Endothelial cell of umbilical vein (primary cell): ENCODE measurements around the gene TMEM181. TPM values are rescaled to one million over a fixed set of nuclear protein-coding genes. Genes with fewer than 3 reads are reported as not detected.
"Not testable (repeated sequence)": the region's sequence is repeated elsewhere in the genome, so short reads cannot be mapped to it uniquely, and the experiment has no call there.

Experiments
- BruUV-seq: library from RNA; stranded (reverse); fragments of 400-500 nt; replicated peaks from 2 replicates; lab custom pipeline; 2021; lab: Mats Ljungman, UMichigan
- CTCF ChIA-PET: fragments of 300-600, 350-600 bp; sonication (Branson Sonifier 250); formaldehyde crosslinking; loops from one replicate; lab custom pipeline; 2021; ENCODE audit warnings: antibody characterized with exemption, inconsistent platforms; lab: Charles Lee
- POLR2A ChIA-PET: fragments of 300-600, 350-600 bp; sonication (Branson Sonifier 250); formaldehyde crosslinking; loops from one replicate; lab custom pipeline; 2021; ENCODE audit warnings: antibody characterized with exemption, inconsistent platforms; lab: Charles Lee
- DNase-seq: peaks from one replicate; pipeline ENCODE4 v3.0.0-alpha.2; 2011; ENCODE audit warnings: low read depth, low spot score
- FAIRE-seq: peaks from 2 replicates; lab custom pipeline; 2011; peaks lifted over from hg19 to GRCh38; lab: Jason Lieb, UNC
- H2AFZ ChIP-seq: 2 replicates; pipeline ENCODE4 v1.6.0; 2012; ENCODE audit warnings: low read depth, low read length, control low read depth, inconsistent platforms
- H3K27ac ChIP-seq: 2 replicates; pipeline ENCODE4 v1.5.1; 2011; ENCODE audit warnings: low read depth, mild to moderate bottlenecking, control low read depth, low read length, moderate library complexity; ENCODE audit not compliant: insufficient read depth
- H3K27me3 ChIP-seq, 2 experiments: 2 replicates each; pipeline versions ENCODE4 v1.6.0 to v1.6.1; 2011; ENCODE audit warnings: low read length in 2 of 2, mixed read lengths in 1 of 2; ENCODE audit not compliant: control insufficient read depth in 2 of 2, insufficient read depth in 2 of 2
- H3K36me3 ChIP-seq, 2 experiments: 2 replicates in 1 of 2; 3 replicates in 1 of 2; pipeline ENCODE4 v1.5.1; 2011; ENCODE audit warnings: low read length in 2 of 2, mild to moderate bottlenecking in 1 of 2, moderate library complexity in 1 of 2; ENCODE audit not compliant: control insufficient read depth in 2 of 2, insufficient read depth in 2 of 2; ENCODE audit errors: extremely low read depth in 1 of 2
- H3K4me1 ChIP-seq: 3 replicates; pipeline ENCODE4 v1.5.1; 2011; ENCODE audit warnings: mild to moderate bottlenecking, low read length; ENCODE audit not compliant: control insufficient read depth, insufficient read depth; ENCODE audit errors: extremely low read depth
- H3K4me2 ChIP-seq: 2 replicates; pipeline ENCODE4 v1.6.1; 2011; ENCODE audit warnings: low read length, control low read depth, mixed read lengths; ENCODE audit not compliant: insufficient read depth
- H3K4me3 ChIP-seq, 3 experiments: fragments of 200-600 bp in 1 of 3; sonication (generic), shearing (Covaris generic) in 1 of 3; replicated peaks in 1 of 3; 2 replicates each; pipeline ENCODE4 v1.5.1; 2011 to 2016; ENCODE audit warnings: control low read depth in 3 of 3, low read length in 3 of 3, mild to moderate bottlenecking in 2 of 3, inconsistent platforms in 1 of 3, low read depth in 1 of 3, moderate library complexity in 1 of 3; ENCODE audit not compliant: insufficient read depth in 1 of 3
- H3K79me2 ChIP-seq: 2 replicates; pipeline ENCODE4 v1.6.0; 2012; ENCODE audit warnings: low read length, inconsistent platforms; ENCODE audit not compliant: control insufficient read depth, insufficient read depth
- H3K9ac ChIP-seq: replicated peaks from 2 replicates; pipeline ENCODE3; 2011; ENCODE audit warnings: low read length, control low read depth; ENCODE audit not compliant: insufficient read depth; ENCODE audit errors: extremely low read depth
- H3K9me1 ChIP-seq: replicated peaks from 3 replicates; pipeline ENCODE4 v1.6.0; 2011; ENCODE audit warnings: mild to moderate bottlenecking, low read length; ENCODE audit not compliant: control insufficient read depth, insufficient read depth; ENCODE audit errors: extremely low read depth
- H3K9me3 ChIP-seq: replicated peaks from 2 replicates; pipeline ENCODE4 v1.5.1; 2012; ENCODE audit warnings: low read length, inconsistent platforms; ENCODE audit not compliant: control insufficient read depth, insufficient read depth
- H4K20me1 ChIP-seq: replicated peaks from 2 replicates; pipeline ENCODE3; 2011; ENCODE audit warnings: mild to moderate bottlenecking, low read length; ENCODE audit not compliant: control insufficient read depth, insufficient read depth; ENCODE audit errors: extremely low read depth
- EZH2 ChIP-seq: IDR thresholded peaks from 2 replicates; pipeline ENCODE4 v1.6.1; 2012; ENCODE audit warnings: borderline replicate concordance, low read depth, mild to moderate bottlenecking, moderate library complexity, low read length, inconsistent platforms; ENCODE audit not compliant: severe bottlenecking
- FOS ChIP-seq: IDR thresholded peaks from 2 replicates; pipeline ENCODE4 v1.6.1; 2011; ENCODE audit warnings: mild to moderate bottlenecking, low read length, moderate library complexity, borderline replicate concordance; ENCODE audit not compliant: insufficient read depth
- GATA2 ChIP-seq: IDR thresholded peaks from 2 replicates; pipeline ENCODE4 v1.7.0; 2011; ENCODE audit warnings: low read depth, mild to moderate bottlenecking, moderate library complexity, mixed read lengths, low read length; ENCODE audit not compliant: insufficient read length, insufficient read depth
- JUN ChIP-seq: IDR thresholded peaks from 2 replicates; pipeline ENCODE4 v1.6.1; 2011; ENCODE audit warnings: borderline replicate concordance, low read depth; ENCODE audit not compliant: insufficient read length, insufficient read depth
- MYC ChIP-seq: IDR thresholded peaks from one replicate; pipeline ENCODE4 v1.6.1; 2011; ENCODE audit warnings: mild to moderate bottlenecking, low read depth, low read length
- POLR2A ChIP-seq: IDR thresholded peaks from 2 replicates; pipeline ENCODE4 v1.6.1; 2012; ENCODE audit warnings: low read depth, mild to moderate bottlenecking, control low read depth, low read length
- POLR2AphosphoS5 ChIP-seq: IDR thresholded peaks from 2 replicates; pipeline ENCODE4 v1.6.1; 2012; ENCODE audit warnings: low read depth, mild to moderate bottlenecking, control low read depth, low read length, moderate library complexity; ENCODE audit not compliant: insufficient read depth
- dilution Hi-C: fragments of 300-500 bp; cut with MboI; formaldehyde crosslinking; loops from one replicate; pipeline ENCODE4 v1.15.0; 2019; ENCODE audit warnings: low sequenced_read_pairs; ENCODE audit not compliant: extremely low pct_ligation_motif_present
- intact Hi-C: fragments of 100-400 bp; cut with micrococcal nuclease; formaldehyde crosslinking; loops from one replicate; pipeline ENCODE4 v1.10.0; 2022
- polyA plus RNA-seq, 4 experiments: library from polyadenylated mRNA; depleted of rRNA in 3 of 4; stranded (reverse) in 3 of 4; unstranded in 1 of 4; fragments of >200 nt; gene quantifications; 2 replicates each; pipeline versions ENCODE4 v1.2.1 to v1.2.3, GENCODE V29; 2011 to 2012; ENCODE audit warnings: missing spikeins in 1 of 4
- total RNA-seq: library from RNA; stranded (reverse); gene quantifications from 2 replicates; pipeline ENCODE4 v1.2.3, GENCODE V29; 2021
- TF ChIP-seq, protein P1 (sequence below), 2 donors: IDR thresholded peaks; 1 replicate in 1 of 2; 2 replicates in 1 of 2; pipeline ENCODE4 v1.5.1; 2011; ENCODE audit warnings: low read length in 2 of 2, mild to moderate bottlenecking in 2 of 2, moderate library complexity in 2 of 2, control low read depth in 1 of 2, inconsistent platforms in 1 of 2, low read depth in 1 of 2; ENCODE audit not compliant: insufficient read depth in 1 of 2; ENCODE audit errors: extremely low read depth in 1 of 2

Gene TMEM181
- total and polyA plus RNA-seq, 2 donors (not counting 3 experiments of a cell fraction or from before 2014, with no cell fraction given), result 21.7 to 33.5 TPM

GRCh38 chr6:158669145-158670035 lies 109.5 kb downstream of the TMEM181 start:
- CTCF ChIA-PET, result interaction anchor here (1.2 to 8.2 kb wide), 2 partner anchors 9 to 28 kb away, joined by 3 to 45 read pairs; no protein-coding TSS in a partner anchor
- dilution Hi-C loops, result no loop called here

DNA sequence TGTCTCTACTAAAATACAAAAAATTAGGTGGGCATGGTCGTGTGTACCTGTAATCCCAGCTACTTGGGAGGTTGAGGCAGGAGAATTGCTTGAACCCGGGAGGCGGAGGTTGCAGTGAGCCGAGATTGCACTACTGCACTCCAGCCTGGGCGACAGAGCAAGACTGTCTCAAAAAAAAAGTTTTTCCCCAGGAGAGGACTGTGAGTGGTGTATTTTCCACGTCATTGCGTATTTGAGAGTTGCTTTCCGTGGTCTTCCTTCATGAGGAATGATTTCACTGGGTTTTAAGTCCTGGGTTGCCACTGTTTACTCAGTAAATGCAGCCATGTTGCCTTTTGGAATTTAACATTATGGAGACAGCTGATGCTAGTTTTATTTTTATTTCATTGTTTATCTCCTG lies 112.2 kb downstream of the TMEM181 start:
- not testable (repeated sequence) for FAIRE-seq

More at GRCh38 chr6:158669145-158670035, 109.5 kb downstream of the TMEM181 start:
- no TSS peak for BruUV-seq
- Histone ChIP-seq H3K27ac (no peak overlapping the region), H3K4me3 (no peak overlapping the region), H4K20me1 (no peaks in the 10 kb centered on the region), H3K9me3 (no peaks in the 10 kb centered on the region), H3K4me1 (no peaks in the 10 kb centered on the region), H3K36me3 (no peaks in the 10 kb centered on the region), H3K9me1 (no peaks in the 10 kb centered on the region), H3K4me2 (no peak overlapping the region), H3K27me3 (peaks cover 10 to 16% of the 10 kb centered on the region in 2 experiments), H3K9ac (no peak overlapping the region), H3K79me2 (no peaks in the 10 kb centered on the region), H2AFZ (no peak overlapping the region)
- POLR2A ChIA-PET, result no interaction called here
- DNase-seq, result no peak
- intact Hi-C loops, result no loop called here
- FAIRE-seq, result no peak
- TF ChIP-seq MYC, result no peak
- TF ChIP-seq POLR2A, result no peak
- TF ChIP-seq EZH2, result no peak
- TF ChIP-seq, protein P1, sequence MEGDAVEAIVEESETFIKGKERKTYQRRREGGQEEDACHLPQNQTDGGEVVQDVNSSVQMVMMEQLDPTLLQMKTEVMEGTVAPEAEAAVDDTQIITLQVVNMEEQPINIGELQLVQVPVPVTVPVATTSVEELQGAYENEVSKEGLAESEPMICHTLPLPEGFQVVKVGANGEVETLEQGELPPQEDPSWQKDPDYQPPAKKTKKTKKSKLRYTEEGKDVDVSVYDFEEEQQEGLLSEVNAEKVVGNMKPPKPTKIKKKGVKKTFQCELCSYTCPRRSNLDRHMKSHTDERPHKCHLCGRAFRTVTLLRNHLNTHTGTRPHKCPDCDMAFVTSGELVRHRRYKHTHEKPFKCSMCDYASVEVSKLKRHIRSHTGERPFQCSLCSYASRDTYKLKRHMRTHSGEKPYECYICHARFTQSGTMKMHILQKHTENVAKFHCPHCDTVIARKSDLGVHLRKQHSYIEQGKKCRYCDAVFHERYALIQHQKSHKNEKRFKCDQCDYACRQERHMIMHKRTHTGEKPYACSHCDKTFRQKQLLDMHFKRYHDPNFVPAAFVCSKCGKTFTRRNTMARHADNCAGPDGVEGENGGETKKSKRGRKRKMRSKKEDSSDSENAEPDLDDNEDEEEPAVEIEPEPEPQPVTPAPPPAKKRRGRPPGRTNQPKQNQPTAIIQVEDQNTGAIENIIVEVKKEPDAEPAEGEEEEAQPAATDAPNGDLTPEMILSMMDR (IDR thresholded peaks at IDR 0.05; ENCODE audit: extremely low read depth in 1 of 2, insufficient read depth in 1 of 2, low read depth in 1 of 2, low read length in 2 of 2), result no peak
- TF ChIP-seq GATA2, result no peak
- TF ChIP-seq JUN, result no peak
- TF ChIP-seq POLR2AphosphoS5, result no peak
- no peak for TF ChIP-seq FOS

More for the DNA sequence above, 112.2 kb downstream of the TMEM181 start:
- H2AFZ ChIP-seq, H3K9ac ChIP-seq, H3K27me3 ChIP-seq, H3K36me3 ChIP-seq, H3K4me1 ChIP-seq, H3K4me3 ChIP-seq, H3K79me2 ChIP-seq, H3K9me3 ChIP-seq, H3K9me1 ChIP-seq, BruUV-seq, POLR2A ChIA-PET, H3K27ac ChIP-seq, intact Hi-C loops, DNase-seq, H3K4me2 ChIP-seq, dilution Hi-C loops, H4K20me1 ChIP-seq: not testable (repeated sequence)
- CTCF ChIA-PET, result interaction anchor here (1.1 to 8.2 kb wide), 3 partner anchors 12 to 451 kb away, joined by 4 to 45 read pairs (median 4); no protein-coding TSS in a partner anchor
